ENCODE data around the gene SPAG16.

GRCh38 chr2:214066862-214067261 lies 782.6 kb downstream of the SPAG16 start:
- TF ChIP-seq, protein P1, sequence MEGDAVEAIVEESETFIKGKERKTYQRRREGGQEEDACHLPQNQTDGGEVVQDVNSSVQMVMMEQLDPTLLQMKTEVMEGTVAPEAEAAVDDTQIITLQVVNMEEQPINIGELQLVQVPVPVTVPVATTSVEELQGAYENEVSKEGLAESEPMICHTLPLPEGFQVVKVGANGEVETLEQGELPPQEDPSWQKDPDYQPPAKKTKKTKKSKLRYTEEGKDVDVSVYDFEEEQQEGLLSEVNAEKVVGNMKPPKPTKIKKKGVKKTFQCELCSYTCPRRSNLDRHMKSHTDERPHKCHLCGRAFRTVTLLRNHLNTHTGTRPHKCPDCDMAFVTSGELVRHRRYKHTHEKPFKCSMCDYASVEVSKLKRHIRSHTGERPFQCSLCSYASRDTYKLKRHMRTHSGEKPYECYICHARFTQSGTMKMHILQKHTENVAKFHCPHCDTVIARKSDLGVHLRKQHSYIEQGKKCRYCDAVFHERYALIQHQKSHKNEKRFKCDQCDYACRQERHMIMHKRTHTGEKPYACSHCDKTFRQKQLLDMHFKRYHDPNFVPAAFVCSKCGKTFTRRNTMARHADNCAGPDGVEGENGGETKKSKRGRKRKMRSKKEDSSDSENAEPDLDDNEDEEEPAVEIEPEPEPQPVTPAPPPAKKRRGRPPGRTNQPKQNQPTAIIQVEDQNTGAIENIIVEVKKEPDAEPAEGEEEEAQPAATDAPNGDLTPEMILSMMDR (IDR thresholded peaks at IDR 0.05), result no peak
- TF ChIP-seq POLR2A (IDR thresholded peaks at IDR 0.05), result no peak
